ENCODE results near the gene DIABLO.
A peak's percentile ranks its signal among the peaks of the same experiment; 100 is the strongest.

- TF ChIP-seq POLR2A (IDR thresholded peaks at IDR 0.05; ENCODE audit: borderline replicate concordance, extremely low read depth, insufficient read depth, insufficient read length) (no peak), CBX3 (IDR thresholded peaks at IDR 0.05; ENCODE audit: low read depth) (no peak; the same call in 1 of the 2 replicates), CTCF (IDR thresholded peaks at IDR 0.05 in 2 of 3, conservative IDR thresholded peaks at IDR 0.05 in 1 of 3; ENCODE audit: borderline replicate concordance in 1 of 3, insufficient read depth in 1 of 3, low read depth in 2 of 3, low read length in 2 of 3) (no peak), RAD21 (IDR thresholded peaks at IDR 0.05; ENCODE audit: low read depth) (no peak), JUND (IDR thresholded peaks at IDR 0.05) (no peak), EZH2phosphoT487 (IDR thresholded peaks at IDR 0.05; ENCODE audit: borderline replicate concordance) (no peak), REST (IDR thresholded peaks at IDR 0.05; ENCODE audit: low read depth) (peak; percentile 69), CEBPB (IDR thresholded peaks at IDR 0.05; ENCODE audit: low read depth) (no peak), ZFX (IDR thresholded peaks at IDR 0.05) (no peak)
These were observed 694 bp upstream of the DIABLO start for GRCh38 chr12:122226366-122227125.

All from HCT116 (cell line).